CD4-positive, alpha-beta T cell treated with Interleukin-12 subunit alpha and Interleukin-12 subunit beta, for 1 hour (primary cell): Measurements from ENCODE around the gene SMIM38.

ENCODE experiments used
- DNase-seq: peaks from one replicate; pipeline ENCODE4 v3.0.0-alpha.2; 2020

The SMIM38 gene

DNA sequence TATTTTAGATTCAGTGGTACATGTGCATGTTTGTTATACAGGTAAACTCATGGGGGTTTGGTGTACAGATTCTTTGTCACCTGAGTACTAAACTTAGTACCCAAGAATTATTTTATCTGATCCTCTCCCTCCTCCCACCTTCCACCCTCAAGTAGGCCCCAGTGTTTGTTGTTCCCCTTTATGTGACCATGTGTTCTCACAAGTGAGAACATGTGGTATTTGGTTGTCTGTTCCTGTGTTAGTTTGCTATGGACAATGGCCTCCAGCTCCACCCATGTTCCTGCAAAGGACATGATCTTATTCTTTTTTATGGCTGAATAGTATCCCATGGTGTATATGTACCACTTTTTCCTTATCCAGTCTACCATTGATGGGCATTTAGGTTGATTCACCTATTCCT, 6.8 kb downstream of the SMIM38 start:
- no peak for DNase-seq

DNA sequence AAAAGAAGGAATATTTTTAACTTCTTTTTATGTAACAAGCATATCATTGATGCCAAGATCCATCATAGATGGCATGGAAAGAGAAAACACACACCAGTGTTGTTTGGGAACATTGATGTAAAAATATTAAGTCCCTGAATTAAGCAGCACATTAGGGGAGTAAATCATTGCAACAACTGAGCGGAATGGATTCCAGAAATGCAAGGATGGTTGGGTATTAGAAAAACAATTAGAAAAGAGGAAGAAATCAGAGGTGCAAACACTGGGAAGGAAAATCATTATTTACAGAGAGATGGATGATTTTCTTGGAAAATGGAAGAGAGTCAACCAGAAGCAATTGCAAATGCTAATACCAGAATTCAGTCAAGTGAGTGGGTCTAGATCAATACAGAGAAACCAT, 8.1 kb downstream of the SMIM38 start:
- DNase-seq, result no peak

DNA sequence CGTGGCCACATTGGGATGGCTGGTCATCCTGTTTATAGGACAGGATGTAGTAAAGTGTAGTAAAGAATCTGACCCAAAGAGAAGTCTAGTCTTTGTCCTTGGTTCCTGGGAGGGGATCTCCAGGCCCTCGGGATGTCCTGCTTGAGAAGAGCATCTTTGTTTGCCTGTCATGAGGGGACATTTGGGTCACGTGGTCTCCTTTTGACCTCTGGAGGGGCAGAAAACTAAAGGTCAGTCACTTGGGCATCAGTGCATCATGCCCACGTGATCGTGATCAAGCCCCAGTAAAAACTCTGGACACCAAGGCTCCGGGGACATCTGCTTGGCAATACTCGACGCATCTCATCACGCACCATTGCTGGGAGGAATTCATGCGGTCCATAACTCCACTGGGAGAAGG, 9.1 kb downstream of the SMIM38 start:
- DNase-seq, result no peak

DNA sequence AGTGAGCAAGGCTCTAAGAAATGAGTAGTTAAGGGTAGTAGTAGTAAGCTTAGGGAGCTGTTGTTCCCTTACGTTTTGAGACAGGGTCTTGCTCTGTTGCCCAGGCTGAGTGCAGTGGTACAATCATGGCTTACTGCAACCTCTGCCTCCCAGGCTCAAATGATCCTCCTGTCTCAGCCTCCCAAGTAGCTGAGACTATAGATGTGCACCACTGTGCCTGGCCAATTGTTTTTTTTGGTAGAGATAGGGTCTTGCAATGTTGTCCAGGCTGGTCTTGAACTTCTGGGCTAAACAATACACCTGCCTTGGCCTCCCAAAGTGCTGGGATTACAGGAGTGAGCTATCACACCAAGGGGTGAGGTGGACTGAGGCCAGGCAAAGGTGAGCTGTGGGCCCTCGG, 10.0 kb downstream of the SMIM38 start:
- no peak for DNase-seq

DNA sequence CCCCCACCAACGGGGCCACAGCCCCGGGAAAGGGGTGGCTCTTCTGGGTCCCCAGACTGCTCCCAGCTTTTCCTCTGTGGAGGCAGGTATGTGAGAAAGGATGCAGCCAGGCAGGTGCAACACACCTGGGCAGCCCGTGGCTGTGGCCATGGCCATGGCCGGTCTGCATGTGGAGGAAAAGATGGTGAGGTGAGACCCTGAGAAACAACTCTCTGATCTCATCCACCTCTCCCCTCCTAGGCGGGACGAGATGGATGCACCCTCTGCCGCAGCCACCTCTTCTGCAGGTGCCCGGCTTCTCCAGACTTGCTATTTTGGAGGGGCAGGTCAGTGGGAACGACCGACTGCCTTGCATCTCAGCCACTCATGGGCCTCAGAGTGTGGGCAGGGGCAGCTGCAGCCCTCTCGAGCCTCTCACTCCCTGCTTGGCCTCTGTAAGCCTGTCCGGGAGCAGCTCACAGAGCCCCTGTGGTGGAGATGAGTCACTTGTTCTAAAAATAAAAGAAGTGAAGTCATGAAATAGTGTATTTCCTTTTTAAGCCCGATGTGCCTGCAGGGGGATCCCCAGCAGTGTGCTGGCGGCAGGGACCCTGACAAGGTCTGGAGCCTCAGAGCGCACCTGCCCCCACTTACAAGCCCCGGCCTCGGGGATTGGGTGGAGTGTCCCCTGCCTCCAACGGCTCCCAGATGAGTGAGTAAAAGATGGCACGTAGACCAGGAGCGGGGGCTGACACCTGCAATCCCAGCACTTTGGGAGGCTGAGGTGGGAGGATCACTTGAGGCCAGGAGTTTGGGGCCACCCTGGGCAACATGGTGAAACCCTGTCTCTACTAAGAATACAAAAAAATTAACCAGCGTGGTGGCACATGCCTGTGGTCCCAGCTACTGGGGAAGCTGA, 10.7 kb downstream of the SMIM38 start:
- peak; percentile 2 for DNase-seq

DNA sequence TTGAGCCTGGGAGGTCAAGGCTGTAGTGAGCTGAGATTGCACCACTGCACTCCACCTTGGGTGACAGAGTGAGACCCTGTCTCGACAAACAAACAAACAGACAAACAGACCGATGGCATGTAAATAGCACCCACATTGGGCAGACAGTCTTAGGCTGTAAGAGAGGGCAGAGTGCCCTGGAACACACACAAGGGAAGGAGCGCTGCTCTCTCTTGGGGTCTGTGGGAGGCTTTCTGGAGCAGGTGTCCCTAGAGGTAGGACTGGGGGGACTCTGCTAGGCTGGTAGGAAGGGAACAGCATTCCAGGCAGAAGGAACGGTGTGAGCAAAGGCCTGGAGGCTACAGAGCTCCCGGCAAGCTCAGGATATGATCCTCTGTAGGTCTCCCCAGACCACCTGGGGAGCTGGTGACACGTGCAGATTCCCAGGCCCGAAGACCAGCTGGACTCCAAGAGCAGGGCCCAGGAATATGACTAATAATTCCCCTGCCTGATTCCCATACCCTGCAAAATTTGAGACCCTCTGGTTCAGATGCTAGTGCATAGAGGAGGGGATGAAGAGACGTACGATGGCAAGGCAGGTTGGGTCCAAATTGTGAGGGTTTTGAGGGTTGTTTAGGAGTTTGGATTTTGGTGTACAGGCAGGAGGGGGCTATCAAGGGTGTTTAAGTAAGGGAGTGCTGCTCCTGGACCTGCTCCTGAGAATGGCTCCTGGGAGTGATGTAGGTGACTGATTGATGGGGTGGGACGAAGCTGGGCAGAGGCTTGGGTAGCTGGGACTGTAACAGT, 11.6 kb downstream of the SMIM38 start:
- DNase-seq, result no peak

DNA sequence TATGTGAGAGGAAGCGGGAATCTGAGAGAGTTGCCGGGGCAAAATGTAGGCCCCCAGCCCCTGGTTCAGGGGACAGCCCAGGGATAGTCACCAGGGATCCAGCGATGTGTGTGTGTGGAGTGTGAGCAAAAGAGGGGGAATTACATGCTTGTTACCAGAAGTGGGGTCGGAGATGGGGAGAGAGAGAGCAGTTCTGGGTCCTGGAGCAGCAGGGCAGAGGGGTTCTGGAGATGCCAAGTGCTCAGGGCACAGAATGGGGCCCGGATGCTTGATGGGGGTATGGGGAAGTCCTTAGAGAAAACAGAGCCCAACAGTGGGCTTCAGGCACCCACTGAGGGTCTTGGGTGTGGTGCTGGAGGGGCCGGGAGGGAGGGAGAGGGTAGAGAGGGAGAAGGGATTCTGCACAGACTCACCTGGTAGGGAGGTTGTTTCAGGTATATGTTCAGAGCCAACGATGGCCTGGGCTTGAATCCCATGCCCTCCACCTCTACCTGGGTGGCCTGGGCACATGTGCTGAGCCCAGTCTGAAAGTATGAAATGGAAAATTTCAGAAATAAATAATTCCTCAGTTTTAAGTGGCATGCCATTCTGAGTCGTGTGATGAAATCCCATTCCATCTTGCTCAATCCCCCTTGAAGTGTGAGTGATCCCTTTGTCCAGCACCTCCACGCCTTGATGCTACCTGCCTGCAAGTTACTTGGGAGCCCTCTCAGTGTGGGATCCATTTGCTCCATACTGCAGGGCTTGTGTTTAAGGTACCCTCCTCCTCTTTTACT, 12.4 kb downstream of the SMIM38 start:
- DNase-seq, result no peak

DNA sequence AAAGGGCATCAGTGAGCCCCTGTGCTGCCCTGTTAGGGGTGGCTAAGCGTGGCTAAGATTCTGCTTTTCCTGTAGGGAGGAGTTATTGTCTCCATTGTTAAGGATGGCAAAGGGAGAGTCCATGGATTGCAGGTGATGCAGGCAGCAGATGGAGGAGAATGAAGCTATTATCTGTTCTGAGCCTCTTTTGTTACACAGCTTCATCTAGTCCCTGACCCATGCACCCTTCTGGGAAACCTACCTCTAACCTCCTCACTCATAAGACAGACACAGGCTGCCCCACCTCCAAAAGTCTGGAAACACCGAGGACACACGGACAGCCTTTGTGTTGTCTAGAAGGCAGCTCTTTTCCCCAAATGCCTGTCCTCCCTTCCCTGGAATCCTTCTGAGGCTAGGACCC, 13.7 kb downstream of the SMIM38 start:
- no peak for DNase-seq

DNA sequence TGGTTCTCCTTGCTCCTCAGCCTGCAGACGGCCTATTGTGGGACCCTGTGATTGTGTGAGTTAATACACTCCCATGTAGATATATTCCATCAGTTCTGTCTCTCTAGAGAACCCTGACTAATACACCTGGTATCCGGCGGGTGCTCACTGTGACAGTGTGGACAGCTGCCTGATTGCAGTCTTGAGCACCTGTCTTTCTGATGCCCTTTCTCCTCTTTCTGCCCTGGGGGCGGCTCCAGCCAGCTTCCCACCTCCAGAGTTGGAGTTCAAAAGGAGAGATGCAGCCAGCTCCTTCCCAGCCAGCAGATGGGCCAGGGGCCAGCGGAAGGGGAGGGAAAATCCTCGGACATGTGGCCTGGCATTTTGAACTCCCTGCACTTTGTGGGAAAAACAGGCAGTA, 15.0 kb downstream of the SMIM38 start:
- DNase-seq, result no peak

DNA sequence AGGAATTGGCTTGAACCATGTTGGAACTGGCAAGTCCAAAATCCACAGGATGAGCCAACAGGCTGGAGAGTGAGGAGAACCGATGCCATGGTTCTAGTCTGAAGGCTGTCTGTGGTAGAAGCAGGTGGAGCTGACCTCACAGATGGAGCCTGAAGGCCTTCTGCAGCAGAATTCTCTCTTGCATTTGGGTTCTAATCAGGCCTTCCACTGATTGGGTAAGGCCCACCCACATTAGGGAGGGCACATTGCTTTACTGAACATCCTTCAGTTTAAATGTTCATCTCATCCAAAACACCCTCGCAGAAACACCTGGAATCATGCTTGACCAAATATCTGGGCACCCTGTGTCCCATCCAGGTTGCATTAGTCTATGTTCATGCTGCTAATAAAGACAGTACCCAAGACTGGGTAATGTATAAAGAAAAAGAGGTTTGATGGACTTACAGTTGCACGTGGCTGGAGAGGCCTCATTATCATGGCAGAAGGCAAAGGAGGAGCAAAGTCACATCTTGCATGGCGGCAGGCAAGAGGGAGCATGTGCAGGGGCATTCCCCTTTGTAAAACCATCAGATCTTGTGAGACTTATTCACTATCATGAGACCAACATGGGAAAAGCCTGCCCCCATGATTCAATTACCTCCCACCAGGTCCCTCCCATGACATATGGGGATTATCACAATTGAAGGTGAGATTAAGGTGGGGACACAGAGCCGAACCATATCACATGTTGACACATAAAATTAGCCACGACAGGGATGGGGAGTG, 15.9 kb downstream of the SMIM38 start:
- no peak for DNase-seq

DNA sequence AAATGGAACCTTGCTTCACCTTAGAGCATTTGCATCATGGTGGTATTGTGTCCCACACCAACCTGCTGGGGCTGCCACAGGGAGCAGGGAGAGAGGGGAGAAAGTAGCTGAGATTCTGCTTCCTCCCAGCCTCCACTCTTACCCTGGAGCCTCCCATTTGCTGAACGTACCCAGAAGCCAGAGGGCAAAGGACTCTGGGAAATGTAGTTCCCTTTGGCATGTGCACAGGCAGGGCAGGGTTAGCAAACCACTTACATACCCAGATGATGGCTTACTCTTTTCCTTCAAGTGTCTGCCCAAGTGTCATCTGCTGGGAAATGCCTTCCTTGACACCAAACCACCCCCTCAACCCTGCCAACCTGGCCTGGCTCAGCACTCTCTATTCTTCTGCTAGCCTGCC, 16.9 kb downstream of the SMIM38 start:
- no peak for DNase-seq

DNA sequence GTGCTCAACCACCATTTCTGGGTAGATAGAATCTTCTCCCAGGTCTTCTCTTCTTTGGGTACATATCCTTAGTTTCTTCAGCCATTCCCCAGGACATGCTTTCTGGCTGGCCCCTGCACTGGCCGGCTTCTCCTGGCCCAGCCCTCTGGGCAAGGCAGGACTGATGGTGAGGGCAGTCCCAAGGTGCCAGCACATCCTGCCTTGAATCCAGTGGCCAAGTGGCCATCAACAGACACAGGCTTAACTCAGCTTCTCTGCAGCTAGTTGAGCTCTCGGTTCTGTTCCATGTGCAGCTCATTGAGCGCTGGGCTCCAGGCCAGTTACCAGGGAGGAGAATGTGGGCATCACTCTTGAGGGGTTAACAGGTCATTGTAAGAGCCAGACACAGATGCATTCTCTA, 17.6 kb downstream of the SMIM38 start:
- no peak for DNase-seq

DNA sequence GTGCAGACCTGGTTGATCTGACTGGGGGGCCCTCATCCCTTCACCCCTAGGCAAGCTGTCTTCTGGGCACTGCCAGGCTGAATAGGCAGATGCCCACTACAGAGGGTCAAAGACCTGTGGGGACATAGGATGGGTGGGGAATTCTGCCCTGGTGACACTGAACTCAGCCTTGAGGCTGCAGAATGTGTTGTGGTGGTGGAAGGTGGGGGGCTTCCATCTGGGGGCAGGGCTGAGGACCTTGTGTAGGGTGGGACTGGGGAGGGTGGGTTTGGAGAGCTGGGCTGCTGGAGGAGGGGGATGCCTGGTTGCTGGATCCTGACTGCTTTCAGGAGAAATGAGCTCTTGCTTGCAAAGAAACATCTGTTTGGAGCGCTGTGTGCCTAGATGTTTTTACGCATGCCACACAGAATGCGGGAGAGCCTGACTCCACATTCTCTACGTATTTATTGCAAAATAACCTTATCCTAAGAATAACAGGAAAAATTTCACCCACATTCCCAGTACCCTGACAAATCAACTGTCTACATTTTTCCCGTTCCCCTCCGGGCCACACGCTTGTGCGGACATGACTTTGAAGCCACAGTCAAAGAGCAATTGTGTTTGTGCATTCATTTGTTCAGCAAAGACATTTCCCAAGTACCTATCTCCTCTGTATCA, 18.3 kb downstream of the SMIM38 start:
- DNase-seq, result no peak

DNA sequence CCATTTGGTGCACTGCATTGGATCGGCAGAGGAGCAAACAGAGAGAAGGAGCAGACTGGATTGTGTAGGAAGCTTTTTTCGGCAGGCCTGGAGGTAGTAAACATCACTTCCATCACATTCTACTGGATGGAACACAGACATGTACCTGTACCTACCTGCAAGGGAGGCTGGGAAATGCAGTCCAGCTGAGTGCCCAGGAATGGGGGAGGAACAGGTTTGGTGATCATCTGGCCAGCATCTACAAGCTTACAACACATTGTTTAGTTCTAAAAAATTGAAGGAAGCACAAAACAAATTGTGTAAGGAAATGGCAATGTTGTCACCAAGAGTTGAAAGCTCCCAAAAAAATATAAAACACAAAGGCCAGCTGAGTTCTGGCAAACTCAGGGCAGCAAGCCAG, 19.1 kb downstream of the SMIM38 start:
- DNase-seq, result no peak

DNA sequence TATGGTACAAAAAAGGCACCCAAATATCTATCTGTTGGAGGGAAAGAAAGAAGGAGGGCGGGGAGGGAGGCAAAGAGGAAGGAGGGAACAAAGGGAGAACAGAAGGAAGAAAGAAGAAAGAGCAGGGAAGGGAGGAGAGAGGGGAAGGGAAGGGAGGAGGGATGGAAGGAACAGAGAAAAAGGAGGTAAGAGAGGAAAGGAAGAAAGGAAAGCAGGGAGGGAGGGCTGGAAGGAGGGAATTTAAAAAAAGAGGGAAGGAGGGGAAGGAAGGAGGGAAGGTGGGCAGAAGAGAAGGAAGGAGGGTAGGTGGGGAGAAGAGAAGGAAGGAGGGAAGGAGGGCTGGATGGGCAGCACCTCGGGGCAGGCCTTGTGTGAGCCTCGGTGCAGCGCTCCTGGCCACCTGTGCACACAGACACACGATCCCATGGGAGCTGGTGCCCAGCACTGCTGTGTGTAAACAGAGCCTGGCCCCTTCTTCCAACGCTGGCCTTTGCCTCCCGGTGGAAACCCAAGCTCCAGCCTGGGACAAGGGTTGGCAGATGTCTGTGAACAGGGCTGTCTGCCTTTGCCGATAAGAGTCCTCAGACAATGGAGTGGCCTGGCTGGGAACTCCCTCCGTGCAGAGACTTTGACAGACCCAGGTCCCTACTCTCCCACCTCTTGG, 23.2 kb downstream of the SMIM38 start:
- DNase-seq, result no peak

DNA sequence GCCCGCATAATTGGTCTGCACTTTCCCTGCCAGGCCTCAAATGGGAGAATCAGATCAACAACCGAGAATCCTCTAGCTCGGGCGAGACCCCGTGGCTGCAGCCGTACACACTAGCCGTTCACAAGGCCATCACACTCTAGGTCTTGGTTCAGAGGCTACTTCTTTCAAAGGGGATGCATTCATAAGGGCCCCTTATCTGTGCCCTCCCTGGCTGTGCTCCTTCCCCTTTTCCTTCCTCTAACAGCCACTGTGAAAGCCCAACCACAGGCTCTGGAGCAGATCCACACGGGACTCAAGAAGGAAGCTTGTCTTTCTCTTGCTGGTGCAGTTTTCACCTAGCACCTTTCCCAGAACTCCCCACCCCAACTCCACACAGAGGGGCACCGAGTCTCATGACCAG, 24.5 kb downstream of the SMIM38 start:
- DNase-seq, result no peak

DNA sequence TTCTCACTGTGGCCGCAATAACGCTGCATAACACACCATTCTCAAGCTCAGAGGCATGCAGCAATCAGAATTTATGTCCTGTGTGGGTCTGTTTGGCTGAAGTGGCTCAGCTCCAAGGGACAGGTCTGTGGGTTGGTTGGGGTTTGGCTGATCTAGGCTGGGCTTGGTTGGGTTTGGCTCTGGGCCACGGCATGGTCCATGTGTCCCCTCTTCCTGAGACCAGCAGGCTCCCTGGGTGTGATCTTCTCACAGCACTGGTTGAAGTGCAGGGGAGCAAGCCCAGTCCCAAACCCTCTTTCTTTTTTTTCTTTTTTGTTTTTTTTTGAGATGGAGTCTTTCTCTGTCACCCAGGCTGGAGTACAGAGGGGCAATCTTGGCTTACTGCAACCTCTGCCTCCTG, 25.0 kb downstream of the SMIM38 start:
- no peak for DNase-seq

DNA sequence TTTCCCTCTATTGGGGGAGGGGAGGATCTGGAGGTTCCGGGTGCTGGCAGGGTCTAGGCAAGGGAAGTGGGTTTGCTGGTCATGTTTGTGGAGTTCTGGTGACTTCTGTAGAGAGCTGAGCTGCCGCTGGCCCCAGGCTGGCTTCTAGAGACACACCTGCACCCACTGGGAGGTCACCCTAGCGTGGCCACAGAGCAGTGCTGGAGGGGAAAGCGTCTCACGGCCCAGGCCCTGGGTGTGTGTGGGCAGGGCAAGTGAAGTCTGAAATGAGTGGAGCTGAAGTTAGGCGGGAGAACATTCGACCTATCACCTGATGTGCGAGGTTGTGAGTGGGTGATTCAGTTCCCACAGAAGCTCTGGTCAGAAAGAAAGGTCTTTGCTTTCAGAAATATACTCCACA, 27.9 kb downstream of the SMIM38 start:
- DNase-seq, result no peak

DNA sequence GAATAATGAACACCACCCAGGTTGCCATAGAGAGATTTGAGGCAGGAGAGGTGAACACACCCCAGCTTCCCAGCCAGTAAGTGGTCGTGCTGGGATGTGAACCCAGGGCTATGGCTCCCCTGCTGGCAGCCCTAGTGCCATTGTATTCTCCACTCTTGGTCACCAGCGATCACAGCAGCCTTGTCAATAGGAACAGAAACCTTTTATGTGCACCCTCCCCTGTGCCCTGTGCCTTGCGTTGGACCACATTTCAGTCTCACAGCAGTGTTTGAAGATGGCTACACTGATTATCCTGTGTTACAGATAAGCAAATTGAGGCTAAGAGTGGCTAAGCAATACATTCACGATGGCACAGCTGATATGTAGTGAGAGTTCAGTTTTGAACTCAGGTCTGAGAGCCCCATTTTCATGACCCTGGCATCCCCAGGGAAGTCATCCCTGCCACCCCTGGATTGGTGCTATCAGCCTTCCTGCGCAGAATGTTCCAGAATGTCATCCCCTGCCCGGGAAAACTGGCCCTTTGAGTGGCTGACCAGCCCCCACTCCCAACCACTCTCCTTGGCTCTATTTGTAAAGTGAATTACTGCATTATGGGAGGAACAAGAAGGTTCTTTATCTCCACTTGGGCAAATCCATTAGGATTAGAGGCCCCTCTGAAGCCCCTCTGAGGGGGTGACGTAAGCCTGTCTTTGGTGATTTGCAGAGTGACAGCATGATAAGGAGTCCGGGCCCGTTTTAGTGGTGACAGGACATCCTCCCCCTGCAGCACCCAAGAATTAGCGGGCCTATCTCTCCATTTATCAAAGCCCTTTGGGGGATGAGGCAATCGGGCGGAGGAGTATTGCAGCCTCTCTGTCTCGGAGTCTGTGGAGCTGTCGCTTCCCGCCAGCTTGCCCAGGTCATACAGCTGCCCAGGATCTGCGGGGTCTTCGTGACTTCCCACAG, 30.9 kb downstream of the SMIM38 start:
- no peak for DNase-seq

DNA sequence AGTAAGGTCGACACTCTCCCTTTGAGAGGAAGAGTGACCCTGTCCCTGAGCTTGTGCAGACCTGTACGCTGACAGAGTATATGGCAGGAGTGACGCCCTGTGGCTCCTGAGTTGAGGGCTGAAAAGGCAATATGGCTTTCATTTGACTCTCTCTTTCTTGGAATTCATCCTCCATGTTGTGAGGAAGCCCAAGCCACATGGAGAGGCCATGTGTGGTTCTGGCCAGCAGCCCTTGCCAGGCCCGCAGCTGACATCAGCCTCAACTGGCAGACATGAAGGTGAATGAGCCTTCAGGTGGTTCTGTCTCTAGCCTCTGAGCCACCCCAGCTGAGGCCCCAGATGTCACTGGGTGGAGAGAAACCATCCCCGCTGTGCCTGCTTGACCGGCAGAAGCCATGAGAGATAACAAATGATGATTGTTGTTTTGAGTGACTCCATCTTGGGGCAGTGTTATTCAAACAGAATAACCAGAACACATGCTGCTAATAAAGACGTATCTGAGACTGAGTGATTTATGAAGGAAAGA, 31.9 kb downstream of the SMIM38 start:
- no peak for DNase-seq
